ENCODE results near the gene ILKAP. TPM values are rescaled to one million over a fixed set of nuclear protein-coding genes. Genes with fewer than 3 reads are reported as not detected.
A peak's percentile ranks its signal among the peaks of the same experiment; 100 is the strongest.

The ILKAP gene
- total and polyA plus RNA-seq, 2 donors (not counting 1 experiment from before 2014, with no cell fraction given): 27.9 to 31.3 TPM

DNA sequence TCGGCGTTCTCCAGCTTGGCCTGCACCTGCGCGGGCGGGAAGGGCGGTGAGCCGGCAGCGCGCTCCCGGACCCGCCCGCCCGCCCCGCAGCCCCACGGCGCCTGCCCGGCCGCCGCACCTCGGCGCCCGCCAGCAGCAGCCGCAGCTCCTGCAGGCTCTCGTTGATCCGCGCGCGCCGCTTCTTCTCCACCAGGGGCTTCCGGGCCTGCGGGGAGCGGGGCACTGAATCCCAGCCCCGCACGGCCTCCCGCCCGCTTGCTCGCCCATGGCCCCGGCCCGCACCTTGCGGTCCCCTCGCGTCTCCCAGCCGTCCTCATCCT, 36.0 kb upstream of the ILKAP start:
- no peaks in the 10 kb centered on the region for H3K79me2 ChIP-seq (ENCODE audit: control insufficient read depth, insufficient read depth, low read length)
- peak overlapping the region in 2 of 4 experiments; percentile 55 to 60 for H3K4me3 ChIP-seq (replicated peaks in 1 of 4; ENCODE audit: control extremely low read depth in 1 of 4, insufficient read depth in 1 of 4, low read depth in 3 of 4, low read length in 4 of 4)
- H3K4me2 ChIP-seq (ENCODE audit: extremely low read depth, insufficient read depth, low read length): peak overlapping the region; percentile 68
- TF ChIP-seq, protein P1, sequence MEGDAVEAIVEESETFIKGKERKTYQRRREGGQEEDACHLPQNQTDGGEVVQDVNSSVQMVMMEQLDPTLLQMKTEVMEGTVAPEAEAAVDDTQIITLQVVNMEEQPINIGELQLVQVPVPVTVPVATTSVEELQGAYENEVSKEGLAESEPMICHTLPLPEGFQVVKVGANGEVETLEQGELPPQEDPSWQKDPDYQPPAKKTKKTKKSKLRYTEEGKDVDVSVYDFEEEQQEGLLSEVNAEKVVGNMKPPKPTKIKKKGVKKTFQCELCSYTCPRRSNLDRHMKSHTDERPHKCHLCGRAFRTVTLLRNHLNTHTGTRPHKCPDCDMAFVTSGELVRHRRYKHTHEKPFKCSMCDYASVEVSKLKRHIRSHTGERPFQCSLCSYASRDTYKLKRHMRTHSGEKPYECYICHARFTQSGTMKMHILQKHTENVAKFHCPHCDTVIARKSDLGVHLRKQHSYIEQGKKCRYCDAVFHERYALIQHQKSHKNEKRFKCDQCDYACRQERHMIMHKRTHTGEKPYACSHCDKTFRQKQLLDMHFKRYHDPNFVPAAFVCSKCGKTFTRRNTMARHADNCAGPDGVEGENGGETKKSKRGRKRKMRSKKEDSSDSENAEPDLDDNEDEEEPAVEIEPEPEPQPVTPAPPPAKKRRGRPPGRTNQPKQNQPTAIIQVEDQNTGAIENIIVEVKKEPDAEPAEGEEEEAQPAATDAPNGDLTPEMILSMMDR (conservative IDR thresholded peaks at IDR 0.05 in 1 of 2, IDR thresholded peaks at IDR 0.05 in 1 of 2; ENCODE audit: low read depth in 1 of 2, low read length in 2 of 2): no peak
- TF ChIP-seq EZH2 (IDR thresholded peaks at IDR 0.05; ENCODE audit: low read length, missing control alignments): no peak
- H3K27me3 ChIP-seq (ENCODE audit: control insufficient read depth, insufficient read depth, low read length): peaks cover 28% of the 10 kb centered on the region
- peaks cover 2% of the 10 kb centered on the region for H3K4me1 ChIP-seq (ENCODE audit: control insufficient read depth, extremely low read depth, insufficient read depth, low read length)
- peak in 1 of 2 donors; percentile 3 for DNase-seq (ENCODE audit: low read depth in 2 of 2)
- peak overlapping the region; percentile 53 for H3K9ac ChIP-seq (ENCODE audit: insufficient read depth, low read length)
- peak overlapping the region; percentile 67 for H2AFZ ChIP-seq (ENCODE audit: low read length)
- H3K27ac ChIP-seq (ENCODE audit: insufficient read depth, low read length): no peak overlapping the region
- H4K20me1 ChIP-seq (ENCODE audit: control insufficient read depth, extremely low read depth, insufficient read depth, low read length): no peaks in the 10 kb centered on the region
- no peaks in the 10 kb centered on the region for H3K9me3 ChIP-seq (ENCODE audit: control insufficient read depth, insufficient read depth, low read depth, low read length)
- no peaks in the 10 kb centered on the region for H3K36me3 ChIP-seq (ENCODE audit: control insufficient read depth, insufficient read depth, low read length)

DNA sequence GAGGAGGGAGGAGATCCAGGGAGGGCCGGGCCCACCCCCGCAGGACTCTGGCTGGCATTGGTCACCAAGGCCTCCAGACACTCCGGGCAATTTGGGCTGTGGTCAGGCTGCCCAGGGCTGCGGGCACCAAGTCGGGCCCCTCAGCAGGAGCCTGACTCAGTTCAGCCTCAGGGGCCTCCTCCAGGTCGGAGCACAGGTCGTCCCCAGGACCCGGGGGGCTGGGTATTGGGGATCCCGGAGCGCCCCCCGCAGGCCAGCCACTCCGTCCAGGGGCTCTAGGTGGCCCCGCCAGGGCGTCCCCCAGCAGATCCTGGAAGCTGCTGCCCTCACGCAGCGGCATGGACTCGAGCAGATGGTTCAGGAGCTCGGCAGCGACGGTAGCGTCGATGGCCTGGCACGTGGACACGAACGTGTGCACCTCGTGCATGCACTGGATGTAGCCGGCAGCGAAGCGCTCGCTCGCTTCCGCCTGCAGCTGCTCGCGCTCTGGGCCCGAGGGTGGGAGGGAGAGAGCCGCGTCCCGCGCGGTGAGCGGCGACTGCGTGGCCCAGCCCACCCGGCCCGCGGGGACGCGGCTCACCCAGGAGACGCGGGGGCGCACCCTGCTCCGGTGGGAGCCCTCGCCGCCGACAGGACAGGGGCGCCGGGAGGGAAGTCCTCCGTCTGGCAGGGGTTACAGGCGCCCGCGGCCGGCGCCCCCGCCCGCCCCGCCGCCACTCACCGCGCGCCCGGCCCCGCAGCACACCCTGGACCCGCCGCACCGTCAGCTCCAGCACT, 35.5 kb upstream of the ILKAP start:
- peak overlapping the region; percentile 35 for H3K4me2 ChIP-seq (ENCODE audit: extremely low read depth, insufficient read depth, low read length)
- peak in 1 of 2 donors; percentile 10 for DNase-seq (ENCODE audit: low read depth in 2 of 2)

DNA sequence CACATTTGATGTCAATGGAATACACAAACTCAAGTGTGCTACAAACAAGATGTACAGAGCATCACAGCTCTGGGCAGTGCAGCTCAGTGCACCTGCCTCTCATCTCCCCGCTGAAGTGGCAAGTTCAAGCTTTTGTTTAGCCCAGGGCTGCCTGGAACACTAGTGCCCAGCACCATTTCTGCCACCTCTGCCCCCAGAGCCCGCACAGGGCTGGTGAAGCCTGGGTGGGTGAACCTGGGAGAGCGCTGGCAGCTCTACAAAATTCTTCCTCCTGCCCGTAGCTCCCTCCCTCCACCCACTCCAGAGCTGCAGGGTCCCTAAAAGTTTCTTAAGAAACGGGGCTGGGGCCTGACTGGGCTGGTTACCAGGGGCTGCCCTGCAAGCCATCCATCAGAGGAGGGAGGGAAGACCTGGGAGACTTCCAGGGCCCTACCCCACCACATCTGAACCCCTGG, 34.8 kb upstream of the ILKAP start:
- TF ChIP-seq, protein P1 (conservative IDR thresholded peaks at IDR 0.05 in 1 of 2, IDR thresholded peaks at IDR 0.05 in 1 of 2; ENCODE audit: low read depth in 1 of 2, low read length in 2 of 2): no peak
- no peak for TF ChIP-seq EZH2 (IDR thresholded peaks at IDR 0.05; ENCODE audit: low read length, missing control alignments)
- Histone ChIP-seq H2AFZ (ENCODE audit: low read length) (no peak overlapping the region), H3K4me1 (ENCODE audit: control insufficient read depth, extremely low read depth, insufficient read depth, low read length) (peaks cover 2% of the 10 kb centered on the region), H3K9ac (ENCODE audit: insufficient read depth, low read length) (no peak overlapping the region), H3K79me2 (ENCODE audit: control insufficient read depth, insufficient read depth, low read length) (no peaks in the 10 kb centered on the region), H3K4me3 (replicated peaks in 1 of 4; ENCODE audit: control extremely low read depth in 1 of 4, insufficient read depth in 1 of 4, low read depth in 3 of 4, low read length in 4 of 4) (no peak overlapping the region), H3K36me3 (ENCODE audit: control insufficient read depth, insufficient read depth, low read length) (no peaks in the 10 kb centered on the region), H3K4me2 (ENCODE audit: extremely low read depth, insufficient read depth, low read length) (no peak overlapping the region), H4K20me1 (ENCODE audit: control insufficient read depth, extremely low read depth, insufficient read depth, low read length) (no peaks in the 10 kb centered on the region), H3K9me3 (ENCODE audit: control insufficient read depth, insufficient read depth, low read depth, low read length) (no peaks in the 10 kb centered on the region), H3K27ac (ENCODE audit: insufficient read depth, low read length) (no peak overlapping the region), H3K27me3 (ENCODE audit: control insufficient read depth, insufficient read depth, low read length) (peaks cover 31% of the 10 kb centered on the region)
- DNase-seq (ENCODE audit: low read depth in 2 of 2): no peak

More for the DNA sequence above, 35.5 kb upstream of the ILKAP start:
- H3K9me3 ChIP-seq (ENCODE audit: control insufficient read depth, insufficient read depth, low read depth, low read length): no peaks in the 10 kb centered on the region
- no peaks in the 10 kb centered on the region for H3K36me3 ChIP-seq (ENCODE audit: control insufficient read depth, insufficient read depth, low read length)
- no peaks in the 10 kb centered on the region for H4K20me1 ChIP-seq (ENCODE audit: control insufficient read depth, extremely low read depth, insufficient read depth, low read length)
- peaks cover 28% of the 10 kb centered on the region for H3K27me3 ChIP-seq (ENCODE audit: control insufficient read depth, insufficient read depth, low read length)
- H3K4me1 ChIP-seq (ENCODE audit: control insufficient read depth, extremely low read depth, insufficient read depth, low read length): peaks cover 2% of the 10 kb centered on the region
- H3K9ac ChIP-seq (ENCODE audit: insufficient read depth, low read length): no peak overlapping the region
- H3K4me3 ChIP-seq (replicated peaks in 1 of 4; ENCODE audit: control extremely low read depth in 1 of 4, insufficient read depth in 1 of 4, low read depth in 3 of 4, low read length in 4 of 4): no peak overlapping the region
- TF ChIP-seq, protein P1 (conservative IDR thresholded peaks at IDR 0.05 in 1 of 2, IDR thresholded peaks at IDR 0.05 in 1 of 2; ENCODE audit: low read depth in 1 of 2, low read length in 2 of 2): no peak
- TF ChIP-seq EZH2 (IDR thresholded peaks at IDR 0.05; ENCODE audit: low read length, missing control alignments): peak; percentile 65
- no peak overlapping the region for H3K27ac ChIP-seq (ENCODE audit: insufficient read depth, low read length)
- no peak overlapping the region for H2AFZ ChIP-seq (ENCODE audit: low read length)
- no peaks in the 10 kb centered on the region for H3K79me2 ChIP-seq (ENCODE audit: control insufficient read depth, insufficient read depth, low read length)

Measured in fibroblast of lung (primary cell).